Effector memory CD4-positive, alpha-beta T cell (primary cell): Measurements from ENCODE around the gene ZNF783.
"Not testable (repeated sequence)": the region's sequence is repeated elsewhere in the genome, so short reads cannot be mapped to it uniquely, and the experiment has no call there.

Source experiments
- DNase-seq, 3 donors: peaks; one replicate each; pipeline ENCODE4 v3.0.0-alpha.2; 2020
- H3K27ac ChIP-seq: 2 replicates; pipeline ENCODE4 v1.7.0; 2013; ENCODE audit warnings: mild to moderate bottlenecking, low read length, moderate library complexity; ENCODE audit not compliant: insufficient read depth, poor library complexity, severe bottlenecking
- H3K27me3 ChIP-seq: replicated peaks from 2 replicates; pipeline ENCODE4 v1.7.0; 2013; ENCODE audit warnings: mild to moderate bottlenecking, low read length; ENCODE audit not compliant: insufficient read depth, control insufficient read depth, poor library complexity, severe bottlenecking
- H3K36me3 ChIP-seq: 2 replicates; pipeline ENCODE4 v1.7.0; 2013; ENCODE audit warnings: mild to moderate bottlenecking, low read length, moderate library complexity; ENCODE audit not compliant: control insufficient read depth, insufficient read depth
- H3K4me1 ChIP-seq: 2 replicates; pipeline ENCODE4 v1.7.0; 2013; ENCODE audit warnings: low read length, mild to moderate bottlenecking; ENCODE audit not compliant: control insufficient read depth, insufficient read depth, poor library complexity, severe bottlenecking
- H3K4me3 ChIP-seq: 2 replicates; pipeline ENCODE4 v1.7.0; 2013; ENCODE audit warnings: low read length, low read depth, mild to moderate bottlenecking; ENCODE audit not compliant: insufficient read depth, poor library complexity, severe bottlenecking
- H3K9me3 ChIP-seq: 2 replicates; pipeline ENCODE4 v1.7.0; 2013; ENCODE audit warnings: mild to moderate bottlenecking, low read length, moderate library complexity; ENCODE audit not compliant: control insufficient read depth

Gene ZNF783

DNA sequence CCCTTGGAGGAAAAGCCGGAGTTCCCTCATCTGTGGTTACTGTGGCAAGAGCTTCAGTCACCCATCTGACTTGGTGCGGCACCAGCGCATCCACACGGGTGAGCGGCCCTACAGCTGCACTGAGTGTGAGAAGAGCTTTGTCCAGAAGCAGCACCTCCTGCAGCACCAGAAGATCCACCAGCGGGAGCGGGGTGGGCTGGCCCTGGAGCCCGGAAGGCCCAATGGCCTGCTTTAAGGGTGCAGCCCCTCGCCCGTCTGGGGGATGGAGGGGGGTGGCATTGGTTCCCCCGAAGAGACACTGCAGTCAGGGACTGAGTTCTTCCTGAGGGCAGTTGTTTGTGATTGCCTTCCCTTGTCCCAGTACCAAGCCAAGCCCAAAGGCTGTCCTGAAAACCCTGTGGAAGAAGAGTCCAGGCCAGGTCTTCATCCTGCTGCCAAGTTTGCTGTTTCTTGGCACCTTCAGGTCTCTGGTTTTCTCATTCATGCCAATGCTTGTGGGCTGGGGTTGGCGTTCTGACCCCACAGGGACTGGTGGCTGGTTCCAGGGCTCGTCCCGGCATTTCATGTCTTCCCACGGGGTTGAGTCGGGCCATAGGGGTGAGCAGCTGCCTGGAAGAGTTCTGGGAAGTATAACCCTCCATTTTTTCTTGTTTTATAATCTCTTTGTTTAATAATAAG lies 7.7 kb upstream of the ZNF783 start:
- Histone ChIP-seq H3K36me3 (peaks cover 54% of the 10 kb centered on the region), H3K27me3 (no peaks in the 10 kb centered on the region), H3K4me3 (no peak overlapping the region), H3K4me1 (no peaks in the 10 kb centered on the region), H3K9me3 (no peaks in the 10 kb centered on the region), H3K27ac (no peak overlapping the region)
- DNase-seq, result no peak

DNA sequence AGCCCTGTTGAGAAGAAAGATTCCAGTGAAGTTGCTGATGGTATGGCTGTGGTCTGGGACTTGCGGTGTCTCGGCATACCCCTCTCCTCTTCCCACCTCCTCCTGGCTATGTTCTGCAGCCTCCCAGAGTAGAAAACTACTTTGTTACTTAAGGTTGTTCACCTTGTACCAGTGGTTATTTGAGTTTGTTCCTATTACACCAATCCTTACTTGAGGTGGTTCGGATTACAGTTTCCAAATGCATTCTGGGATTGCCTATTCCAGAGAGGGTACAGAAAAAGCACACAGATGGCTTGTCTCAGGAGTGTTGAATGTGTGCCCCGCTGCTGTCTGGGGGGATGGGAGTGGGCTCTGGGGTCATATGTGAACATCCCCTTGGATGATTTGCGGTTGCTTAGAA lies 6.8 kb upstream of the ZNF783 start:
- Histone ChIP-seq H3K36me3 (peaks cover 52% of the 10 kb centered on the region), H3K27ac (no peak overlapping the region), H3K4me1 (no peaks in the 10 kb centered on the region), H3K9me3 (no peaks in the 10 kb centered on the region), H3K27me3 (no peaks in the 10 kb centered on the region), H3K4me3 (no peak overlapping the region)
- DNase-seq, result no peak

DNA sequence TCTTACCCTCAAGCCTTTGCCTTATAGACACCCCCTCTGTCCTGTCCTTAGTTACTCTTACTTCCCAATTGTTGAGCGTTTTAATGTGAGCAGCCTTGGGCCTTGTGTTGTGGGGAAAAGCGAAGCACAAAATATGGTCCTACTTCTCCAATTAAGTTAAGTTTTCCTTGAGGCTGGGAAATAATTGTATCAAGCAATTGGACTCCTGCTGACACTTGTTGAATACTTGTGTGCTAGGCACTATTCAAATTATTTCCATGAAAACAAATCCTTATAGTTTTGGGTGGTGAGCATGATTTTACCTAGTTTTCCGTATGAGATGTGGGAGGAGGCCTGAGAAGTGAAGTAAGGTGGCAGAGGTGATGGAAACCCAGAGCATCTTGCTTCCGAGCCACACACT lies 5.4 kb upstream of the ZNF783 start:
- Histone ChIP-seq H3K4me3 (no peak overlapping the region), H3K4me1 (peaks cover 4% of the 10 kb centered on the region), H3K27ac (no peak overlapping the region), H3K27me3 (no peaks in the 10 kb centered on the region), H3K36me3 (peaks cover 40% of the 10 kb centered on the region), H3K9me3 (no peaks in the 10 kb centered on the region)
- DNase-seq, result no peak

DNA sequence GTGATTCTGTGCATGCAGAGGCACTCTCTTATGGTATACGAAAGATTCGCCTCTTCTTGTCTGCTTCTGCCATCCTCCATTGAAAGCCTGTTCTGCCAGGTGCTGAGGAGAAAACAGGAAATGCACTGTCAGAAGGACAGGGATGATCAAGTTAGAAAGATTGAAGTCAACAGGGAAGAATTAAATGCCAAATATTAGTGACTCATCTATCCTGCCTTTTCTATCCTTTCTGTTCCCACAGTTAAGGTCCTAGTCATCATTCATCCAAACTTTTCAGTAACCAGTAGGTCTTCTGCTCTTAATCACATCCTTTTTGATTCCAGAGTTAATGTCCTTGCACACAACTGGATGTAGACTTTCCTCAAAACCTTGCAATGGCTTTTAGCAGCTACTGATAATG lies 4.8 kb upstream of the ZNF783 start:
- no peaks in the 10 kb centered on the region for H3K9me3 ChIP-seq
- H3K4me1 ChIP-seq, result peaks cover 5% of the 10 kb centered on the region
- DNase-seq, result no peak
- no peak overlapping the region for H3K4me3 ChIP-seq
- no peak overlapping the region for H3K27ac ChIP-seq
- H3K36me3 ChIP-seq, result peaks cover 34% of the 10 kb centered on the region
- no peaks in the 10 kb centered on the region for H3K27me3 ChIP-seq

DNA sequence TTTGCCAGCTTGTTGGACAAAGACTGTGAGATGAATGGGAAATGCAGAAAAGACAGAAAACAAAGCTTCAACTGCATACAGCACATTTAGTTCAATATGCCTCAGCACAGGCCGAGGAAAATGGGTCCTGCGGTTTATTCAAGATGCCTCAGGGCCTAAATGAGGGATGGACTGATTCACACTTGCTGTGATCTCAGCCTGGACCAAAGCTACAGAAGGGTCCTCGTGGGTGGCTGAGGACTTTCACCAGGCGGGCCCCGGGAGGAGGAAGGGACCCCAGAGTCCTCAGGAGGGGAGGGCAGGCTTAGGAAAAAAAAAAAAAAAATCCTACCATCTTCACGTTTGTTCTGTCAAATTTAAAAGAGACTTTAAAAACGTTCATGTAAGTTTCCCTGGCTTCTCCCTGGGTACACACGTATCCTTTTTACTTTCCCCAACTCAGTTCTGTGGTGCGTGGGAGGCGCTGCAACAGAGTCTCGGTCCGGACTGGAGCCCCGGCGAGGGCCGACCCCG lies 624 bp upstream of the ZNF783 start:
- DNase-seq, result no peak
- Histone ChIP-seq H3K27ac (peak overlapping the region; percentile 72), H3K4me1 (peaks cover 10% of the 10 kb centered on the region), H3K9me3 (no peaks in the 10 kb centered on the region), H3K4me3 (peak overlapping the region; percentile 55), H3K36me3 (peaks cover 15% of the 10 kb centered on the region), H3K27me3 (no peaks in the 10 kb centered on the region)

DNA sequence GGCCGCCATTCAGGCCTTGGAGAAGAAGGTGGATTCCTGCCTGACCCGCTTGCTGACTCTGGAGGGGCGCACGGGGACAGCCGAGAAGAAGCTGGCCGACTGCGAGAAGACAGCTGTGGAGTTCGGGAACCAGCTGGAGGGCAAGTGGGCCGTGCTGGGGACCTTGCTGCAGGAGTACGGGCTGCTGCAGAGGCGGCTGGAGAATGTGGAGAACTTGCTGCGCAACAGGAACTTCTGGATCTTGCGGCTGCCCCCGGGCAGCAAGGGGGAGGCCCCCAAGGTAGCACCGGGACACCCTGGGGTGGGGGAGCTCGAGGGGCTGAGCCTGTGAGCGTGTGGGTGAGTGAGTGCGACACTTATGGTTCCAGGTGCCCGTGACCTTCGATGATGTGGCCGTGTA lies 4.5 kb downstream of the ZNF783 start:
- no peak overlapping the region for H3K4me3 ChIP-seq
- H3K36me3 ChIP-seq, result peaks cover 35% of the 10 kb centered on the region
- DNase-seq, result no peak
- H3K4me1 ChIP-seq, result peaks cover 8% of the 10 kb centered on the region
- H3K9me3 ChIP-seq, result no peaks in the 10 kb centered on the region
- H3K27me3 ChIP-seq, result no peaks in the 10 kb centered on the region
- no peak overlapping the region for H3K27ac ChIP-seq

DNA sequence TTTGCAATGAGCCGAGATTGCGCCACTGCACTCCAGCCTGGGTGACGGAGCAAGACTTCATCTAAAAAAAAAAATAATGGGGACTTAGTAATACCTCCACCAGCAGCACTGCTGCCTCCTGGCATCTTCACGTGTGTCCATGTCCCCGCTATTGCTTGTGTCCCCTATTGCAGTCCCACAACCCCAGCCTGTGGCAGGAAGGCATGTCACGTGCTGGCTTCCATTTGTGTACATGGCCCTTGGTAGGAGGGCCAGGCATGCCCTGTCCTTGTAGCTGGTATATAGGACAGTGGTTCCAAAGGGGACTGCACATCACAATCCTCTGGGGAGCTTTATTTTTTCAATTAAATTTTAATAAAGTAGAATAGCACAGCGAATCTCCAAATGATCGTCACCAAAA lies 5.7 kb downstream of the ZNF783 start:
- Histone ChIP-seq H3K9me3 (no peaks in the 10 kb centered on the region), H3K4me3 (no peak overlapping the region), H3K4me1 (peaks cover under 1% of the 10 kb centered on the region), H3K27ac (no peak overlapping the region), H3K36me3 (peaks cover 35% of the 10 kb centered on the region), H3K27me3 (no peaks in the 10 kb centered on the region)
- no peak for DNase-seq

DNA sequence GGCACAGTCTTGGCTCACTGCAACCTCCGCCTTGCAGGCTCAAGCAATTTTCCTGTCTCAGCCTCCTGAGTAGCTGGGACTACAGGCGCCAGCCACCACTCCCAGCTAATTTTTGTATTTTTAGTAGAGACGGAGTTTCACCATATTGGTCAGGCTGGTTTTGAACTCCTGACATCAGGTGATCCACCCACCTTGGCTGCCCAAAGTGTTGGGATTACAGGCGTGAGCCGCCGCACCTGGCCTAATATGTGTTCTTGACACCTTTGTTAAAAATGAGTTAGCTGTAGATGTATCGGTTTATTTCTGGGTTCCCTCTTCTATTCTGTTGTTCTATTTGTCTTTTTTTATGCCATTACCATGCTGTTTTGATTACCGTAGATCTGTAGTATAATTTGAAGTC lies 12.4 kb downstream of the ZNF783 start:
- DNase-seq, H3K27ac ChIP-seq, H3K27me3 ChIP-seq, H3K4me3 ChIP-seq, H3K9me3 ChIP-seq, H3K4me1 ChIP-seq: not testable (repeated sequence)
- H3K36me3 ChIP-seq, result peaks cover 19% of the 10 kb centered on the region

DNA sequence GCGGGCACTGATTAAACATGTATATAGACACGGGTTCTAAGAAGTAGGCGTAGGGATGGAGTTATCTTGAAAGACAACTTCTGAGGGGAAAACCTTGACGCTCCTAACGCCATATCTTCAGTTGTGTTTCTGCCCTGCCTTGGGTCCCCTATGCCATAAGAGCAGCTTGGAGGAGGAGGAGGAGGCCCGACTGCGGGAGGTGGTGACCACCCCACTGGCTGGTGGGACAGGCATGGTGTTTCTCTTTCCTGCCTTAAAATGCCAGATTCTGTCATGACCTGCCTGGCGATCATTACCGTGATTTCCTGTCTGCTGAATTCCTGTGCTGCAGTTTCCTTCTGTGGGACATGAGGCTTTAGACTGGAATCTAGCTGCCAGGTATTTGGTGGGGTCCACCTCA lies 15.9 kb downstream of the ZNF783 start:
- DNase-seq, result no peak
- Histone ChIP-seq H3K4me3 (no peak overlapping the region), H3K36me3 (peaks cover 24% of the 10 kb centered on the region), H3K27me3 (no peaks in the 10 kb centered on the region), H3K4me1 (no peaks in the 10 kb centered on the region), H3K9me3 (no peaks in the 10 kb centered on the region), H3K27ac (no peak overlapping the region)

DNA sequence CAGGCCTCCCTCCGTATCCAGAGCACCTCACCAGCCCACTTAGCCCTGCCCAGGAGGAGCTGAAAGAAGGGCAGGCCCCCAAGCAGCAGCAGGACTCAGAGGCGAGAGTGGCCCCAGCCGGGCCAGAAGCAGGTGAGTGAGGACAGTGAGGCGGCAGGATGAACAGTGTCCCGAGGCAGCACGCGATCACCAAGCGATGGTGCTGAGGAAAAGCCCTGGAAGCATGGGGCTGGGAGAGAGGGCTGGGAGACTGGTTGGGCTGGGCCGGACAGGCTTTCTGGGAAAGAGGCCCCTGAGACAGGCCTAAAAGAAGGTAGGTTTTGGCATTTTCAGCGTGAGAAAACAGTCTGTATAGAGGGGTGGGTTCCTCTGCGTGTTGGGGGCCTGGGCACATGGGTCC lies 16.4 kb downstream of the ZNF783 start:
- H3K9me3 ChIP-seq, result no peaks in the 10 kb centered on the region
- H3K4me1 ChIP-seq, result no peaks in the 10 kb centered on the region
- peaks cover 24% of the 10 kb centered on the region for H3K36me3 ChIP-seq
- DNase-seq, result no peak
- H3K27me3 ChIP-seq, result no peaks in the 10 kb centered on the region
- no peak overlapping the region for H3K4me3 ChIP-seq
- H3K27ac ChIP-seq, result no peak overlapping the region
